IMR-90 (cell line): Measurements from ENCODE around the gene SURF1.

Experiments used
- CEBPB ChIP-seq: IDR thresholded peaks from 2 replicates; pipeline ENCODE4 v1.6.1; 2012; ENCODE audit warnings: low read depth, low read length, improper control_type of control experiment
- CTCF ChIP-seq: conservative IDR thresholded peaks from 2 replicates; pipeline ENCODE4 v1.5.1; 2012; ENCODE audit warnings: mild to moderate bottlenecking, low read depth, low read length, improper control_type of control experiment
- ELK1 ChIP-seq: fragments of 150-350 bp; IDR thresholded peaks from 2 replicates; pipeline ENCODE4 v1.6.1; 2016; ENCODE audit warnings: low read depth, mild to moderate bottlenecking, low read length, moderate library complexity, borderline replicate concordance
- POLR2A ChIP-seq: IDR thresholded peaks from 2 replicates; pipeline ENCODE4 v1.6.1; 2012; ENCODE audit warnings: mild to moderate bottlenecking, low read depth, low read length
- RAD21 ChIP-seq: IDR thresholded peaks from 2 replicates; pipeline ENCODE4 v1.6.1; 2012; ENCODE audit warnings: low read length, improper control_type of control experiment
- RFX5 ChIP-seq: IDR thresholded peaks from 2 replicates; pipeline ENCODE4 v1.8.0; 2012; ENCODE audit warnings: low read depth, mild to moderate bottlenecking, low read length, moderate library complexity
- SMC3 ChIP-seq: fragments of 150-350 bp; IDR thresholded peaks from 2 replicates; pipeline ENCODE4 v1.6.1; 2016; ENCODE audit warnings: low read depth, mild to moderate bottlenecking, antibody characterized with exemption, low read length, moderate library complexity
- USF2 ChIP-seq: fragments of 150-350 bp; IDR thresholded peaks from 2 replicates; pipeline ENCODE4 v1.6.1; 2017; ENCODE audit warnings: mild to moderate bottlenecking, antibody characterized with exemption, low read length, low read depth

- TF ChIP-seq CTCF = no peak
- no peak for TF ChIP-seq POLR2A
- TF ChIP-seq RAD21 = no peak
- no peak for TF ChIP-seq SMC3
- TF ChIP-seq USF2 = no peak
- TF ChIP-seq ELK1 = no peak
- no peak for TF ChIP-seq RFX5
- TF ChIP-seq CEBPB = no peak
These were observed 15.4 kb downstream of the SURF1 start for GRCh38 chr9:133340916-133341315.
